GM21619 (cell line): Measurements from ENCODE around the gene UEVLD.
"Not testable (repeated sequence)": the region's sequence is repeated elsewhere in the genome, so short reads cannot be mapped to it uniquely, and the experiment has no call there.

ENCODE experiments used
- ATAC-seq: cut with Tn5 transposase; IDR thresholded peaks from one replicate; pipeline ENCODE4 v1.9.1; 2021; ENCODE audit not compliant: unreplicated experiment

The UEVLD gene

GRCh38 chr11:18588297-18589252 lies at the start of gene UEVLD:
TSS of gene UEVLD (minus strand) at chr11:18588734. CDS start at chr11:18588654, 80 bp downstream.
- peak; percentile 55 for ATAC-seq

GRCh38 chr11:18634140-18635032 lies 45.9 kb upstream of the UEVLD start, which contains the start of gene SPTY2D1:
TSS of gene SPTY2D1 (minus strand) at chr11:18634342. CDS start at chr11:18634257, 85 bp downstream.
- peak; percentile 96 for ATAC-seq

- peak; percentile 50 for ATAC-seq
These were observed 45.0 kb upstream of the UEVLD start for GRCh38 chr11:18633256-18634139.

DNA sequence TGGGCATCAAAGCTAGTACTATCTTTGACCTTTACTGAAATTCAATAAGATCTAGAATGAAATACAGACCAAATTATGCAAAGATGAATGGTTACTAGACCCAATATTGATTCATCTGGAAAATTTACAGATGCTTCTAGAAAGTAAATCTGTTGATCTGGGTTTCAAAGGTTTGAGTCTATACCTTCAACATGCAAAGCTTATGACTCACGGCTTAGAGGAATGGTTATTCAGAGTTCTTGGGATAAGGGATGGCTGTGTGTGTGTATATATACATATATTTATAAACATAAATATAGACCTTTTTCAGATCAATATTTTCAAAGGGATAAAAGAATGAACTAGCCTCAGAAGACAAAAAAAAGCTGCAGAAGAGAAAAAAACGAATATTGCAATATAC lies 44.3 kb upstream of the UEVLD start:
- no peak for ATAC-seq

- ATAC-seq: no peak
These were observed 35.6 kb upstream of the UEVLD start for GRCh38 chr11:18624161-18624560.

- ATAC-seq: no peak
These were observed 35.2 kb upstream of the UEVLD start for GRCh38 chr11:18623707-18624106.

DNA sequence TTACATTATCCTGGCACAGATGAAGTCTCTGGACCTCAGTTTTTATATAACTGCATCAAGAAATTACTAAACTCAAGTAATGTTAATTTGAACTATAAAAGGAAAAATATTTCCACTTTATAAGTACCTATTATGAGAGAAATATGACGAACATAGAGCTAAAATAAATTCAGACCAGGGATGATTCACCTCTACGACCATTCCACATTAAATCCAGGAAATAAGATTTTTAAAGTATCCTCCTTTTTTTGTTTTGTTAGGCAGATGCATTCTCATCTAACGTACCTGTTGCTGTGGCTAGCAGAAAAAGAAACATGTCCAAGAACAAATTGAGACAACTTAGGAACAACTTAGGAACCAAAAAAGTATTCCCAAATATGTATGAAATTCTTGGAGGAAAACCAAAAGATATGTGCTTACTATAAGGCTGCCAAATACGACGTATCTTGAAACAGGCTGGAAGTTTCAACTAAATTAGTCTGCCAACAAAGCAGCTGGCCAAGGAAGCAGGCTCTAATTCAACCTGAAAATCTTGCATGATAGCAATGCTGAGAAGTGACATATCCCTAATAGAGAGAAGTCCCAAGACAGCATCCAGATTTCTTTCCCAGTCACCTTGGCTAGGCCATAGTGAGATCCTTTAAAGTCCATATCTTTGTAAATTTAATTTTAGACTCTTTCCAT lies 29.9 kb upstream of the UEVLD start:
- ATAC-seq: no peak

GRCh38 chr11:18617688-18618341 lies 29.3 kb upstream of the UEVLD start:
- ATAC-seq: peak; percentile 40

- ATAC-seq: peak; percentile 92
These were observed 27.3 kb upstream of the UEVLD start for GRCh38 chr11:18615628-18616392.

DNA sequence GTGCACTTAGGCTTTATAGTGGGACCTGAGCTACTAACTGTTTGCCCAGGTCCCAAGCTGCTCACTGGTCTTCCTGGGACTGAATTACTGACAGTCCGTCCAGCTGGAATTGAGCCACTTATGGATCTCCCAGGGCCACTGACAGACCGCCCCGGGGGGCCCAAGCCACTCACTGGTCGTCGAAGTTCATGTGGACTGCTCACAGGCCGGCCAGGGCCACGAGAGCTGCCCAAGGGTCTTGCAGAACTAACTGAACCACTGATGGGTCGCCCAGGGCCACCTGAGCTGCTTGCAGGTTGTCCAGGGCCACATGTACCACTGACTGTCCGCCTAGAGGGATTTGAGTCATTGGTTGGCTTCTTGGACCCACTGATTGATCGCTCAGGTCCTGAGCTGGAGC lies 26.1 kb upstream of the UEVLD start:
- ATAC-seq: no peak

- no peak for ATAC-seq
These were observed 23.9 kb upstream of the UEVLD start for GRCh38 chr11:18612394-18612793.

- no peak for ATAC-seq
These were observed 22.7 kb upstream of the UEVLD start for GRCh38 chr11:18611196-18611595.

DNA sequence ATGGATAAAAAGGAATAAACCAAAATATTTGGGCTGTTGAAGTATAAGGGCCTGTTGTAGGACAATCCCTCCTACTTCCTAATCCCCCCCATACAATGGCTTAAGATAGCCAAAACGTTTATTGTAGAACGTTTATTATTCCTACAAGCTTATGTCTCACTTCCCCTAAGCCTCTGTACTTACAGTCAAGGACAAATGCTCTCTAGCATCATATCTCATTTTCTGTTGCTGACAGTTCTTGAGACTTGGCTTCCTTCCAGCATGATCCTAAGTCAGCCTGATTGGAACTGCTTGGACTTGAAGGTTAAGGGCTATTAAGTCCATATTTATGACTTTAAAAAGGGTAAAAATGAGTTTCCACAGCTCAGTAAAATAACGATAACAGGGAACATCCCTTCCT lies 19.8 kb upstream of the UEVLD start:
- ATAC-seq: no peak

DNA sequence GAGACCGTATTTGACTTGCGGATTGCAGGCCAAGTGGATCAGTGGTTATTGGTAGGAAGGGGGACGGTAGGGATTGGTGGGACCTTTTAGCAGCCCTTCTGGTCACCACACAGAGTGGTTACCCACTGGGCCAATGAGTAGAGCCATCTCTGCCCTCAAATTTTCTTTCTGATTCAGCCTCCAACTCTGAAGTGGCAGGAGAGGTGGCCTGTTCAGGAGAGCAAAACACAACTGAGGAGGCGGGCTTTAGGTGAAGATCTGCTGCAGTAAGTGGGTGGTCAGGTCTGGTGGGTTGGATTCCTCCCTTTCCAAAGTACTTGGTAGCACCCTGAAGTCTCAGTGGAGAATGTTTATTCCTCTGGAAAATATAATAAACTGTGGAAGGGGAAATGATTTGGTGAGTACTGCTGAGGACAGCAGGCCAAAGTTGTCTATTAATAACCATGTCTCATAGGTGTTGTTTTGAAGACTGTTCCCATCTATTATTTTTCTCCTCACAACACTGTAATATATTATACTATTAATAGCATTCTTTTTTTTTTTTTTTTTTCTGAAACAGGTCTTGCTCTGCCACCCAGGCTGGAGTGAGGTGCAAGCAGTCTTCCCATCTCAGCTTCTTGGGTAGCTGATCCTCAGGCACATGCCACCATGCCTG lies 12.5 kb upstream of the UEVLD start:
- ATAC-seq: no peak

DNA sequence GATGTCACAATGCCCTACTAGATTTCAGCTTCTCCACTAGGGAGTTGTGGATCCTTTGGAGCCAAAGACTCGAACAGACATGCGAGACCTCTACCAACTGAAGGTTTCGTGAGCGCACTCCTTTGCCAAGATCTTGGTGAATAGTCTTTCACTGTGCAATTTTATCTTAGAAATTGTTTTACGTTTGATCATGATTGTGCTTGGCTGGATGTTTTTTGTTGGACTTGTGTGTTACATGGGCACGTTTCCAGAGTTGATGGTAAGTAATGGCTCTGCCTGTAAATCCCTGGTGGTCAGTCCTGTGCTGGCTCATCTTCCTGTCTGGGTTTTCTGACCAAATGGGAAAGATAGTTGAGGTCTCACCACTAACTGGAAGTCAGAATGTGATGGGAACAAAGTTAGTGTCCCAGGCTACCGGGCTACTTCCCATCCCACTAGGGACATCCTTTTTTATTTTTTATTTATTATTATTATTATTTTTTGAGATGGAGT lies 11.3 kb upstream of the UEVLD start, which contains the start of gene MISFA:
Gene MISFA, plus strand, starts transcription at position 51 of the 492 bp plus-strand sequence. Its CDS starts 140 bp downstream, at position 191.
- no peak for ATAC-seq

DNA sequence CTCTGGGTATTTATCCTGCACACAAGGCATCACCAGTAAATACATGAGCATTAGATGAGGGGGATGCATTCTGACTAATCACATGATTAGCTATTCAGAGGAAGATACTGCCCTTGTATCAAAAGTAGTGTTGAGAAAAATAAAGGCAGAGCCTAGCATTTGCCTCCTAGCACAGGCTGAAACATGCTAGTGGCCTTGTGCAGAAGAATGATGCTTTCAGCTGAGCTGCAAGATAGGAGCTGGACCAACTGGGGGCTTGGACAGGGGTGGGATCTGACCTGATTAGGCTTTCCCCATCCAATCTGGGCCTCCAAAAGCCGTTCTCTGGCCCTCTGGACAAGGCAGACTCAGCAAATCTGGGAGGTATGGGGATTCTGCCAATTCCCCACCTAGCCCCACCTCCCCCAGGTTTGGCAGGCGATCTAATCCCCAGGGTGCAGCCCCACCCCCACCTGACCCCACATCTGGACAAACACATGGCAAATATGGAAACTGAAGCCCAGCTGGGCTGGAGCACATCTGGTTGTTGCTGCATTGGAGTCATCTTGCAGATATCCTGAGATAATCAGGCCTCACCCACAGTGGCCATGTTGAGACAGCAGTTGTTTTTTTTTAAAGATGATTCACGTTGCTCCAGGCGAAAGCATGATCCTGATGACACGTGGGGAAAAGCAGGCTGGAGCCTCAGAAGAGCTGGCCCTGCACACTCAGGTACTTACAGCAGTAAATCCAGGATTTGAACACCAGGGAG lies 6.6 kb upstream of the UEVLD start:
- no peak for ATAC-seq

GRCh38 chr11:18594088-18594487 lies 5.6 kb upstream of the UEVLD start:
- not testable (repeated sequence) for ATAC-seq
